ENCODE results near the gene ADARB2.

The ADARB2 gene

DNA sequence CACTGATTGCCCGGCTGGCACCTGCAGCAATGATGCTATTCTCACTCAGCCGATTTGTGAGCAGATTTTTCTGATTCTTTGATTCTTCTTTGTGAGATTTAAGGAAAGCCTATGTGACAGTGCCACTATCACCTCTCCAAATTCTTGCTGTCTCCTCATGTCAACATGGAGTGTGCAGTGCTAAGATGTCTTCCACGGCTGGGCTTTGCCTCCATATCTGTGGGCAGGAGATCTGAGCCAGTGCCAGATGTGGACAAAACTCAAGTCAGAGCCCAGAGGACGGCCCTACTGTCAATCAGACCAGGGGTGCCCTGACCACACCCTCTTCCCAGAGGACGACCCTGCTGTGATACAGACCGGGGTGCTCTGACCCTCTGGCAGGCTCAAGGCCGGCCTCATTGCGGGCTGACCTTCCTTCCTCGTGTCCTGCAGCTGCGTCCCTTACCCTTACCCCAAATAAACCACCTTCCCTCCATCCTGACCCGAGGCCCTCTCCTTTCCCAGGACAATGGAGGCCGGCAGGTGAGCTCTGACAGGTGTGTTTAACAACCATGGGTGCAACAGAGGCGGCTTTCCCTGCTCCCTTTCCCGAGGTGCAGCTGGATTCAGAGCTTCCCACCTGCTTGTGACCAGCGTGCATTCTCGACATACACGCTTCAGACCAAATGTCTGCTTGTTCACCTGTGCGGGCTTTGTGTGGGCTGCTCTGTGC is 221.4 kb downstream of the ADARB2 start:
- DNase-seq: peak; percentile 61

GRCh38 chr10:1515121-1515779 is 222.1 kb downstream of the ADARB2 start:
- no peak for DNase-seq

GRCh38 chr10:1514681-1515080 is 222.6 kb downstream of the ADARB2 start:
- DNase-seq: no peak

- DNase-seq: no peak
Measured at GRCh38 chr10:1513221-1513620, 224.1 kb downstream of the ADARB2 start.

DNA sequence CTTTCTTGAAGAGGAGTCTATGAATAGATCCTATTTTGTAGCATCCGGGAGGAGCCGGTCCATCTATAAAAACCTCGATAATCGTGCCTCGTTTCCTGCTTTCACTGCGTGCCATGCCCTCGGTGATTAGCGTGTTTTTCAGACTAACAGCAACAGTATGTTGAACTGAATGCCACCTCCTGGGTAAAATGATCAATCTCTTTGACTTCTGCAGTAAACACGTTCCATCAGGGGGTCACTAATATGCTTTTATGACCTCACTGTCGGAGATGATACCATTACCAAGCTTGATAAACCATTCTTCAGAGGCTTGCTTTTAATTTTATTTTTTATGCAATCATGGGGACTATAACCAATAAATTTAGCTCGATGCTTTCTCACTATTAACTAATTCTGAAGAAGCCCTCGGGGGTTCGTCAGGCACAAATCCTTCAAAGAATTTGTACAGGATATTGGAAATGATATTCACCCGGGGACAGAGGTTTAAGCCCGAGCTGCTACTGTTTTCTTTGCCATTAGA is 228.3 kb downstream of the ADARB2 start:
- DNase-seq: peak; percentile 26

DNA sequence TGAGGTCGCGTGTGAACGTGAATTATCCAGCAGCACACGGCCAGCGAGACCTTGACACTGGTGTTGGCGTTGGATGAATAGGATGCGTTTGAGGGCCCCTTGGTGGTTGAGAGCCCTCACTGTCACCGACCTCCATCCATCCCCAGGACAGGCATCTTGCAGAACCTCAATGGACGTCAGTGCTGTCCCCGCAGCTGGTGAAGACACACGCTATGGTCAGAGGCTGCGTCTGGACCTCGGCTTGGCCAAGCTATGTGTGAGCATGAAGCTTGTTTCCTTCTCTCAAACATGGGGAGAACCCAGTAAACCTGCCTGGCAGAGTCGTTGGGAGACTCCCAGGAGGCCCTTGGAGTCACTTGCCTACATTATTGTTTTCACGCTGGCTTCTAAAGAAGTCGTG is 229.2 kb downstream of the ADARB2 start:
- DNase-seq: no peak

DNA sequence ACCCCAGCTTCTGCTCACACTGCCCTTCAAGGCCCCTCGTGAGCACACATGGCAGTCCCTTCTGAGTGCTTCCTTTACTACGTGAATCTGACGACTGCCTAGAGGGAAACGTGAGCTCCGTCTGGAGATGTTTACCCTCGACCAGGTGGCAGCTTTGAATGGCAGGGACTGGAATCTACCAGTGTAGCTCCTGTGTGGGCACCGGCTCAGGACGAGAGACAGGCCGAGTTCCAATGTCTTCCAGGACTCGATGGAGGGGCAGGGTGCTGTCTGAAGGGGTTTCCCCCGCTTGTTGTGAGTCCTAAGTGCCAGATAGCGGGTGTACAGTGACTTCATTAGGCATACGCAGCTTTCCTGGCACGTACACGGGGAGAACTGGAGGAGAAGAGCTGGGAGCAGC is 229.9 kb downstream of the ADARB2 start:
- DNase-seq: no peak

DNA sequence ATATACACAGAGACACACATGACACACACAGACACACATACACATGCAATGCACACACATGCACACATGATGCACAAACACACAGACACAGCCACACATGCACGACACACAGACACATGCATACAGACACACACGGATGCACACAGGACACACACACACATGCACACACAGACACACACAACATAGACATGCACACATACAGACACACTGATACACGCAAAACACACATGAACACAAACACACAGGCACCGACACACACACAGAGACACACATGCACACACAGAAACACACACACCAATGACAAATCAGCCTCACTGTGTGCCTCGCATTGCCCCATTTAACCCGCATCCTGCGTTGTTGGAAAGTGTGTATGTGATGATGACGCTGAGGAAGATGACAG is 232.4 kb downstream of the ADARB2 start:
- no peak for DNase-seq

DNA sequence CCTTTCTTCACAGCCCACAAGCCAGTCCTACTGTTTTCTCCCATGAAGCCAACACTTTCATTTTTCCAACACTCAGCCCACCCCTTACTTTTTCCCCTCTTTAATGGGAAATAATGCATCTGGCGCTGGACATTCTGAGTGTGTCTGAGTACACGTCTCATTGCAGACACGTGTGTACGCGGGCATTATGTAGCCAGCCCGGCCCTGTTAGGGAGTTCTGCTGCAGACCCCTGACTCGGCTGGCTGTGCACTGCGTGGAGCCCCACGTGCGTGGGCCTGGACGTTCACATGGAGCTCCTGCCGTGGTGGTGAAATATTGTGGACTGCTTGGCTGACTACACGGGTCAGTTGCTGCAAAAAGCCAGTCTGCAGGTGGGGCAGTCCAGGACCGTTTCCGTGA is 233.0 kb downstream of the ADARB2 start:
- DNase-seq: no peak

GRCh38 chr10:1502451-1502850 is 234.9 kb downstream of the ADARB2 start:
- DNase-seq: no peak

GRCh38 chr10:1499359-1499957 is 237.9 kb downstream of the ADARB2 start:
- DNase-seq: no peak

- DNase-seq: no peak
Measured at GRCh38 chr10:1498746-1499358, 238.5 kb downstream of the ADARB2 start.

DNA sequence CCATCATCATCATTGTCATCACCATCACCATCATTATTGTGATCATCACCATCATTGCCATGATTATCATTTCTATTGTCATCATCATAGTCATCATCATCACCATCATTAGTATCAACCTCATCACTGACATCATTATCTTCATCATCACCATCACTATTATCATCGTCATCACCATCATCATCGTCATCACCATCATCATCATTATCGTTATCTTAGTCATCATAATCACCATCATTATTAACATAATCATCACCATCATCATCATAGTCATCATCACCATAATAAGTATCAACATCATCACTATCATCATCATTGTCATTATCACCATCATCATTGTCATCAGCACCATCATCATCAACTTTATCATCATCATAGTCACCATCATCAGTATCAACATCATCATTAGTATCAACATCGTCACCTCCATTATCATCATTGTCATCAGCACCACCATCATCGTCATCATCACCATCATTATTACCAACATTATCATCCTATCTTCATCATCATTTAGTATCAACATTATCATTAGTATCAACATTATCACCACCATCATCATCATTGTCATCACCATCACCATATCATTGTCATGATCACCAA is 241.3 kb downstream of the ADARB2 start:
- DNase-seq: no peak

- no peak for DNase-seq
Measured at GRCh38 chr10:1492641-1493040, 244.7 kb downstream of the ADARB2 start.

- DNase-seq: no peak
Measured at GRCh38 chr10:1491901-1492300, 245.4 kb downstream of the ADARB2 start.

DNA sequence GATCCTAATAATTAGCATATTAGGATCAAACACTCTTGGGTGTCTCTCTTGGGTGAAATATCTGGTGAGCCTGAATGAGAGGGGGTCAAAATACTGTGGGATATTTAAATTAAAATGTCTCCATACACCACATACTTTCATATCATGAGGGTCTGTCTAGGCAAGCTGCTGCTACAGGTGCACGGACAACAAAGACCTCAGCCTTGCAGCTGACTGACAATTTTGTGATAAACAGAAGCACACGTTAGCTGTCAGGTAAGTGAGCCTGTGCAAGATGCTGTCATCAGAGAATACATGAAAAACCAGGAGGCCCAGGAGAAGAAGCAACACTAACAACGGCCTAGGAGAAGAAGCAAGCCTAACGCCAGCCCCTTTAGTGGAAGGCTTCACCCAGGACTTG is 247.5 kb downstream of the ADARB2 start:
- DNase-seq: no peak

DNA sequence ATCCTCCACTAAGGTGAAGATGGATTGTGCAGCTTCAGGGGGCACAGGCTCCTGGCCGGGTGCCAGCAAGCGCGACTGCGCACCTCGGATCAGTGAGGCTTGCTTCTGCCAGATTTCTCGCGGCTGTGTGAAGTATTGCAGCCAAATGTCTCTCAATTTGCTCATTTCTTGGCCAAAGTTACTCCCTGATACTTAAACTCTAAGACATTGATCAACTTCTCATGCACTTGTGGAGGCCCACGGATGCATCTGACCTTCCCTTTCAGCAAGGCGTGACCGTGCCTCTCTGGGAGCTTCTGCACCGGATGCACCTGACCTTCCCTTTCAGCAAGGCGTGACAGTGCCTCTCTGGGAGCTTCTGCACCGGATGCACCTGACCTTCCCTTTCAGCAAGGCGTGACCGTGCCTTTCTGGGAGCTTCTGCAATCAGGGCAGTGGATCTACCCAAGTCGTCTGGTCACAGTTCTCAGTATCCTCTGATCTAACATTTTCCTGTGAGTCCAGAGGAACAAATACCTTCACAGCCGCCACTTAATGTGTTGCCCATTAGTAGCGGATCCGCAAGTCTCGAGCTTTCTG is 248.3 kb downstream of the ADARB2 start:
- no peak for DNase-seq

DNA sequence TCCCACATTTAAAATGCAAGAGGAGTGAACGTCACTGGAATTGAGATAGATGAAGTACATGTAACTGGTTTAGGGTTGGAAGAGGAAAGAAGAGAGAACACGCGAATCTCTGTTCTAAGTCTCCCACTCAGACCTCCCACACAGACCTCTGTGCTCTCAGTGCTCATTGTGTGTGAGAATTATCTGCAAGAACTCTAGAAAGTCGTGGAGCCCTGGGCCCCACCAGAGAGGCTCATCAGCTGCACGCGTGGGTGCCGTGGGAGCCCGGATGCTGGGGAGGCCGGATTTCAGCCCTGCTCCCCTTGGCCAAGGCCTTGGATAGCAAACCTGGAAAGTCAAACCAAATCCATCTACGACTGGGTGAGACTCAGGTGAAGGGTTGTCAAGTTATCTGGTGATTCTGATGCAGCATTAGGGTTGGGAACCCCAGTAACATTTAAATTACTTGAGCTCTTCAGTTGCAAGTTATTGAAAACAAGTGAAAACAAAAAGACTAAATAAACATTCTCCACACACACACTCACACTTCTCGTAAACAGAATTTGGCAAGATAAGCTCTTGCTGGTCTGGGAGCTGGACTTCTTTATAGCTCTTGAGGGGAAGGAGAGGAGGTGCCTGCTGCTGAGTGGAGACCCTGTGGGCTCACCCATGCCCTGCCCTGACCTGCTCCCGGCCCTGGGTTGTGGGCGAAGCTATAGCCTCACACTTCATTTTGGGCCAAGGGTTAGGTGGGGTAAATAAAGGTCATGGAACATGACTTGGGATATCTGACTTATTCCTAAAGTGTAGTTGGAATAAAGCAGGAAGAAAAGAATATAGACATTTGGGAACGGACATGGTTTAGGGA is 250.3 kb downstream of the ADARB2 start:
- DNase-seq: no peak

DNA sequence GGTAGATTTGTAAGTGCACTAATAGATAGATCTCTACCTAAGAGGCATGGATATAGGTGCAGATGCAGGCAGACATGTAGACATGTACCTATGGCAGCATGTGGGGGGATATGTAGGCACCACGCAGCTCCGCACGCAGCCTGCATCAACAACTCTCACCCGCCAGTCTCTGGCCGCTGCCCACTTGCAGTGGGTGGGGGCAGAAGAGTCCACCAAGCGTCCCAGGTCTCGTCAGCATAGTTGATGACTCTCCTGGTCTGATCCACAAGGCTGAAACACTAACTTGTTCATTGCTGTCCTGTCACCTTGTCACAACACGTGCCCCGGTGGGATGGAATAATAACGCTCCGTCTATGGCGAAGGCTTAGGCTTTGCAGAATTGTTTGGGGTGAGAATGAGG is 252.0 kb downstream of the ADARB2 start:
- DNase-seq: no peak

DNA sequence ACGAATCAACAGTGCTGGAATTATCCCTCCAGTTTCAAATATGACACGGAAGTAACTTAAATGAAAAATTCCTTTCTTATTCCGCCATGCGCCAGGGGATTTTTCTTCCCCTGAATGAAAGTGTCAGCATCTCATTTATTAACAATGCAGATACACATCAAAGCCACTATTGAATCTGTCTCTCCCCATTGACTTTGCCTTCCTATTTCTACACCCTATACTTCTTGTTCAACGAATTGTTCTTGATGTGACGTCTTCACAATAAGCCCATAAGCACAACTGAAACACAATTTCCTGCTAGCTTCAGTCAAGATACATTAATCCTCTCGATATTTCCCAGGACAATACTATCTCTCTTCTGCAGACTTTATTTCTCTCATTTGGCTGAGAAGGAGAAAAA is 253.5 kb downstream of the ADARB2 start:
- no peak for DNase-seq

DNA sequence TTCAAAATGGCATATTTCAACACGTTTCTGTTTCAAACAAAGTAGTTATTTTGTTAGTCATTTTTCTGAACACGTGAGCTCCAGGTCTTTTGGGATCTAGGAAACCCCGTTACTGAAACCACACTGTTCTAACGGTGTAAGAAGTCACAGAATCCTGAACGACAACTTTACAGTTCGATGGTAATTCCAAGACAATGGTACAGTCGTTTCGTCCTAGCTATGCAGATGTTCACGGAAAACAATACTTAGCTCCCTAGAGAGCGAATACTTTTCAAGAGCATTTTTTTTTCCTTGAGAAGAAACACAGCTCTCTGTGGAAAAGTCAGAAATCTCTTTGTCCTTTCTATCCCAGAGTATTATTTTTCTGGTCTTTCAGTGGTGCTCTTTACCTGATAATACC is 254.1 kb downstream of the ADARB2 start:
- DNase-seq: no peak

- no peak for DNase-seq
Measured at GRCh38 chr10:1477578-1477977, 259.7 kb downstream of the ADARB2 start.

Data from NCI-H146 (cell line).